Esophagus squamous epithelium (tissue), 5 donors: Measurements from ENCODE around the gene KLF15. TPM values are rescaled to one million over a fixed set of nuclear protein-coding genes. Genes with fewer than 3 reads are reported as not detected.

Experiments used
- DNase-seq: peaks from one replicate; lab custom pipeline; 2025; lab: John Stamatoyannopoulos, UW
- H3K27ac ChIP-seq, 4 donors: fragments of 200-600 bp; sonication (generic); one replicate each; pipeline ENCODE4 v1.5.1; 2016 to 2019; ENCODE audit warnings: mild to moderate bottlenecking in 1 of 4
- H3K27me3 ChIP-seq, 4 donors: fragments of 200-600 bp; sonication (generic); 1 replicate in 3 of 4; 2 replicates in 1 of 4; pipeline versions ENCODE4 v1.5.1 to v1.6.0; 2017 to 2021; ENCODE audit warnings: antibody characterized with exemption in 1 of 4
- H3K36me3 ChIP-seq, 3 donors: fragments of 200-600 bp; sonication (generic); one replicate each; pipeline ENCODE4 v1.5.1; 2016 to 2019
- H3K4me1 ChIP-seq, 3 donors: fragments of 200-600 bp; sonication (generic); one replicate each; pipeline ENCODE4 v1.5.1; 2017 to 2019
- H3K4me3 ChIP-seq, 4 donors: fragments of 200-600 bp; sonication (generic); 1 replicate in 3 of 4; 2 replicates in 1 of 4; pipeline ENCODE4 v1.5.1; 2016 to 2019; ENCODE audit warnings: mild to moderate bottlenecking in 2 of 4, moderate library complexity in 1 of 4
- H3K9me3 ChIP-seq, 3 donors: fragments of 200-600 bp; sonication (generic); one replicate each; pipeline ENCODE4 v1.5.1; 2016 to 2019
- CTCF ChIP-seq, 6 experiments: fragments of 450-650 bp in 4 of 6; fragments of 200-600 bp in 2 of 6; sonication (generic) in 2 of 6; IDR thresholded peaks; one replicate each; pipeline ENCODE4 v1.5.1; 2016 to 2019; ENCODE audit warnings: antibody characterized with exemption in 6 of 6, mild to moderate bottlenecking in 4 of 6, moderate library complexity in 4 of 6
- POLR2A ChIP-seq, 4 donors: fragments of 450-650 bp; IDR thresholded peaks; one replicate each; pipeline ENCODE4 v1.6.1; 2017; ENCODE audit warnings: antibody characterized with exemption in 4 of 4, mild to moderate bottlenecking in 4 of 4, moderate library complexity in 3 of 4
- WGBS, 2 donors: methylation state at CpG; one replicate each; pipeline ENCODE4 v1.1.5; 2018; 5-methylcytosine and 5-hydroxymethylcytosine counted together
- intact Hi-C: fragments of 100-400 bp; cut with DNase I; formaldehyde crosslinking; loops from one replicate; pipeline ENCODE4 v1.15.0; 2022
- total RNA-seq, 4 donors: library from RNA; depleted of rRNA; stranded (reverse); fragments of >200 nt; gene quantifications; one replicate each; pipeline ENCODE4 v1.1.0, GENCODE V29; 2016
- donor health status: DM: yes; HTN: yes; CAD: no.

KLF15 gene
- total RNA-seq, 4 donors from 2014 or later, result 1.8 to 43.1 (median 7.7) TPM

GRCh38 chr3:126294211-126294808 is 62.9 kb downstream of the KLF15 start:
- Histone ChIP-seq H3K27ac (no peak overlapping the region), H3K4me1 (no peaks in the 10 kb centered on the region)

DNA sequence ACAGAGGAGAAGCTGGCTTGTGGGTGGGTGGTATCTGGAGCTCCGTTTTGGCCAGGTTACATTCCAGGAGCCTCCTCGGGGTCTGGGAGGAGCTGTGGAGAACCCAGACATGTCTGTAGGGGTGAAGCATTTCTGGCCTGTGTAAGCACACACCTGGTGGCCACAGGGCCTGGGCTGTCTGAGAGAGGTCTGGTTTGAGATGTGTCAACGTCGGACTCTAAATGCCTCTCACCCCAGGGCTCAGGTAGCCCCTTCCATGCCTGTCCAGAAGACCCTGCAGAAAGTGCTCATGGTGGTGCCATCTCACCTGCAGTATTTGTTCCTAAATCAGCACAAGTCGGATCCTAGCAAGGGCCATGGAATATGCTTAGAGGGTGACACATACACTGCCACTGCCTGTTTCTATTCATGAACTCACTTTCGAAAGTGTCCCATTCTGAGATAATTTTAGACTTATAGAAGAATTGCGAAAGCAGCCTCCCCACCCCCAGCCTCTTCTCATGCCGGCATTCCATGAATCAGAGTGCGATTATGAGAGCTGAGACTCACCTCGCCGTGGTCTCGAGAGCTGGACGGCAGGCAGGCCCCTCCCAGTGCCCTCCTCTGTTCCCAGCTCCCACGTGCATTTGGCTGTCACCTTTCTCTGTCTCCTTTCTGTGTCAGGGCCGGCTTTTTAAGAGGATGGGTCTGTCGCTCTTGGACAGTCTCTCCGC is 63.7 kb downstream of the KLF15 start:
- no peak for DNase-seq
- peaks cover 0 to 4% (median 0%) of the 10 kb centered on the region in 4 donors for H3K27me3 ChIP-seq
- H3K27ac ChIP-seq, result no peak overlapping the region
- 70 to 71% methylated on average over 14 to 16 of the region's 17 CpGs for WGBS, 2 donors
- TF ChIP-seq POLR2A (IDR thresholded peaks at IDR 0.05) (no peak), CTCF (IDR thresholded peaks at IDR 0.05) (no peak)
- H3K4me1 ChIP-seq, result peaks cover 0 to 5% (median under 1%) of the 10 kb centered on the region in 3 donors
- H3K4me3 ChIP-seq, result no peak overlapping the region
- intact Hi-C loops, result no loop called here
- H3K36me3 ChIP-seq, result no peaks in the 10 kb centered on the region
- H3K9me3 ChIP-seq, result no peaks in the 10 kb centered on the region

More at GRCh38 chr3:126294211-126294808, 62.9 kb downstream of the KLF15 start:
- 83 to 87% methylated on average over 10 of the region's 10 CpGs for WGBS, 2 donors
- H3K27me3 ChIP-seq, result no peaks in the 10 kb centered on the region
- no peak for DNase-seq
- no peak overlapping the region for H3K4me3 ChIP-seq
- TF ChIP-seq CTCF (IDR thresholded peaks at IDR 0.05), result no peak
- no peak for TF ChIP-seq POLR2A (IDR thresholded peaks at IDR 0.05)
- intact Hi-C loops, result no loop called here
- H3K36me3 ChIP-seq, result no peaks in the 10 kb centered on the region
- no peaks in the 10 kb centered on the region for H3K9me3 ChIP-seq

Other genes with a start within 250 kb of the KLF15 start
- gene ALDH1L1, start 176.8 kb downstream of the KLF15 start, total RNA-seq, result 10 to 100 TPM in 1 of 4 donors, 1 to 10 TPM in 3; 1.6 to 19.3 (median 4.4) TPM
- not detected for gene CFAP100, start 37.5 kb upstream of the KLF15 start, total RNA-seq
- 10 to 100 TPM; 16.0 to 34.5 (median 27.3) TPM for gene ZXDC, start 118.5 kb upstream of the KLF15 start, total RNA-seq
- not detected for gene UROC1, start 160.4 kb upstream of the KLF15 start, total RNA-seq
- under 1 TPM in 2 of 4 donors, not detected in 2; 0.23 to 0.95 TPM for gene CHST13, start 166.7 kb upstream of the KLF15 start, total RNA-seq
- gene C3orf22, start 201.5 kb upstream of the KLF15 start, total RNA-seq, result not detected